Activated B cell treated with CpG ODN at 0.5 μM for 24 hours (primary cell): ENCODE measurements around the gene ATP11C. TPM values are rescaled to one million over a fixed set of nuclear protein-coding genes. Genes with fewer than 3 reads are reported as not detected.

Experiments used
- ATAC-seq: fragments of 200-7000 bp; cut with Tn5 transposase; one replicate; pipeline ENCODE4 v1.10.0; 2021; ENCODE audit warnings: low read depth, mild to moderate bottlenecking, moderate library complexity
- CTCF ChIA-PET: fragments of 350-600 bp; sonication (Branson Sonifier 250); formaldehyde crosslinking; loops from one replicate; lab custom pipeline; 2021; ENCODE audit warnings: antibody characterized with exemption; lab: Charles Lee
- POLR2A ChIA-PET: fragments of 350-600 bp; sonication (Branson Sonifier 250); formaldehyde crosslinking; loops from one replicate; lab custom pipeline; 2021; ENCODE audit warnings: antibody characterized with exemption; lab: Charles Lee
- DNase-seq: peaks from one replicate; pipeline ENCODE4 v3.0.0; 2022
- H3K27ac Mint-ChIP-seq: one replicate; pipeline ENCODE4 v1.8.0; 2020; ENCODE audit warnings: mixed read lengths
- H3K27me3 Mint-ChIP-seq: one replicate; pipeline ENCODE4 v1.8.0; 2021; ENCODE audit warnings: mixed read lengths
- H3K36me3 Mint-ChIP-seq: one replicate; pipeline ENCODE4 v1.8.0; 2021; ENCODE audit warnings: low read depth, mixed read lengths
- H3K4me1 Mint-ChIP-seq: one replicate; pipeline ENCODE4 v1.8.0; 2021; ENCODE audit warnings: mixed read lengths
- H3K4me3 Mint-ChIP-seq: one replicate; pipeline ENCODE4 v1.8.0; 2020; ENCODE audit warnings: mild to moderate bottlenecking, mixed read lengths
- H3K9me3 Mint-ChIP-seq: one replicate; pipeline ENCODE4 v1.8.0; 2020; ENCODE audit warnings: mixed read lengths
- CTCF ChIP-seq: fragments of 200-600 bp; IDR thresholded peaks from one replicate; pipeline ENCODE4 v1.8.0; 2022; ENCODE audit warnings: antibody characterized with exemption, mild to moderate bottlenecking
- intact Hi-C: fragments of 100-400 bp; cut with micrococcal nuclease; formaldehyde crosslinking; loops from one replicate; pipeline ENCODE4 v1.15.1; 2024
- total RNA-seq: library from RNA; stranded (reverse); gene quantifications from 2 replicates; pipeline ENCODE4 v1.2.3, GENCODE V29; 2022

Gene ATP11C
- total RNA-seq, 1 donor from 2014 or later: 19.7 TPM

GRCh38 chrX:139762400-139763183 is 170.3 kb downstream of the ATP11C start:
- no peak overlapping the region for H3K4me3 Mint-ChIP-seq
- intact Hi-C loops: loop anchor here (10.0 kb wide), 1 partner anchor 172 kb away; the partner anchor contains the start of gene ATP11C

DNA sequence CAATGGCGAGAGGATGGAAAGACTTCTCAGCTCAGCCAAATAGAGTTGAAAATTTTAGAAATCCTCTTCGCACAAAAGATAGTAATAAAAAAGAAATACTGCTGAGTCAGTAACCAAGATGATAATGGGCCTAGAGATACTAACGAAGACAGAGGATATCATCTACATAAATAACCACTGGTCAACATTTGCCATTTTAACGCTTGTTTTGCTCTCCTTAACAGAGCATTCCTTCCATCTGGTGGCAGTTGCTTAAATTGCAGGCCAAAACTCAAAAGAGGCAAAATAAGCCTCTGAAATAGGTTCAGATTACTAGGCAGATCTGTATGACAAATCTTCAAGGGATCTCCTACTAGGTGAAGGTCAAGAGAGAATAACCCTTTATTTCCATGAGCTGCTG is 173.2 kb downstream of the ATP11C start:
- intact Hi-C loops: loop anchor here (10.0 kb wide), 1 partner anchor 175 kb away; the partner anchor contains the start of gene ATP11C
- POLR2A ChIA-PET: no interaction called here
- DNase-seq: no peak
- CTCF ChIA-PET: no interaction called here
- no peak for TF ChIP-seq CTCF
- Mint-ChIP-seq H3K4me3 (no peak overlapping the region), H3K27me3 (no peaks in the 10 kb centered on the region), H3K9me3 (peaks cover 3% of the 10 kb centered on the region), H3K36me3 (peaks cover 50% of the 10 kb centered on the region), H3K27ac (no peak overlapping the region), H3K4me1 (no peaks in the 10 kb centered on the region)
- ATAC-seq: no peak

More at GRCh38 chrX:139762400-139763183, 170.3 kb downstream of the ATP11C start:
- Mint-ChIP-seq H3K9me3 (no peaks in the 10 kb centered on the region), H3K27me3 (no peaks in the 10 kb centered on the region), H3K36me3 (peaks cover 28% of the 10 kb centered on the region), H3K4me1 (no peaks in the 10 kb centered on the region), H3K27ac (no peak overlapping the region)
- ATAC-seq: no peak
- CTCF ChIA-PET: no interaction called here
- no peak for TF ChIP-seq CTCF
- POLR2A ChIA-PET: no interaction called here
- DNase-seq: no peak

GRCh38 chrX:139758809-139759208 is 174.0 kb downstream of the ATP11C start:
- H3K4me1 Mint-ChIP-seq: no peaks in the 10 kb centered on the region
- ChIA-PET CTCF (no interaction called here), POLR2A (no interaction called here)
- intact Hi-C loops: no loop called here
- H3K4me3 Mint-ChIP-seq: no peak overlapping the region
- H3K27ac Mint-ChIP-seq: no peak overlapping the region
- peaks cover 3% of the 10 kb centered on the region for H3K9me3 Mint-ChIP-seq
- H3K36me3 Mint-ChIP-seq: peaks cover 52% of the 10 kb centered on the region
- ATAC-seq (no peak), DNase-seq (no peak)
- H3K27me3 Mint-ChIP-seq: no peaks in the 10 kb centered on the region
- no peak for TF ChIP-seq CTCF

GRCh38 chrX:139758250-139758649 is 174.6 kb downstream of the ATP11C start:
- POLR2A ChIA-PET: no interaction called here
- H3K4me1 Mint-ChIP-seq: no peaks in the 10 kb centered on the region
- peaks cover 5% of the 10 kb centered on the region for H3K9me3 Mint-ChIP-seq
- H3K27ac Mint-ChIP-seq: no peak overlapping the region
- H3K4me3 Mint-ChIP-seq: no peak overlapping the region
- intact Hi-C loops: no loop called here
- no peaks in the 10 kb centered on the region for H3K27me3 Mint-ChIP-seq
- H3K36me3 Mint-ChIP-seq: peaks cover 53% of the 10 kb centered on the region
- ATAC-seq (no peak), DNase-seq (no peak)
- CTCF ChIA-PET: no interaction called here
- TF ChIP-seq CTCF: no peak

DNA sequence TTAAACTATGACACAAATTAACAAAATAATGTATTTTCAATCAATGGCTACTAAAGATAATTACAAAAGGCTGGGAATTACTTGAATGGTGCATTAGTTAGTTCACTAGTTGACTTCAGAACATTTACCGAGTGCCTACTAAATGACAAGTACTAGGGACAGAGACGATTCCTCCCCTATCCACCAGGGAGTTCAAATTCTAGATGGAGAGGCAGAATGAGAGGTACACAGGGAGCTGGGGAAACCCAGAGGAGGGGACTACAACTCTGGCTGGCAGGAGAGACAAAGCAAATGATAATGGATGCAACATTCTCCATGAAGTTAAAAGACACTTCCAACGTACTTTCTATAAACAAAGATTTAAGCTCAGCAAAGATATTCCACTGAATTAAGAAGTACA is 181.8 kb downstream of the ATP11C start:
- Mint-ChIP-seq H3K4me1 (no peaks in the 10 kb centered on the region), H3K36me3 (peaks cover 66% of the 10 kb centered on the region), H3K27ac (no peak overlapping the region), H3K27me3 (no peaks in the 10 kb centered on the region), H3K9me3 (peaks cover 5% of the 10 kb centered on the region), H3K4me3 (no peak overlapping the region)
- TF ChIP-seq CTCF: no peak
- DNase-seq: no peak
- no peak for ATAC-seq
- CTCF ChIA-PET: interaction anchor here (0.6 kb wide), 1 partner anchor 1011 kb away, joined by 3 read pairs; no protein-coding TSS in a partner anchor
- POLR2A ChIA-PET: no interaction called here
- intact Hi-C loops: no loop called here
